Measurements from ENCODE around the gene TBC1D2.

DNA sequence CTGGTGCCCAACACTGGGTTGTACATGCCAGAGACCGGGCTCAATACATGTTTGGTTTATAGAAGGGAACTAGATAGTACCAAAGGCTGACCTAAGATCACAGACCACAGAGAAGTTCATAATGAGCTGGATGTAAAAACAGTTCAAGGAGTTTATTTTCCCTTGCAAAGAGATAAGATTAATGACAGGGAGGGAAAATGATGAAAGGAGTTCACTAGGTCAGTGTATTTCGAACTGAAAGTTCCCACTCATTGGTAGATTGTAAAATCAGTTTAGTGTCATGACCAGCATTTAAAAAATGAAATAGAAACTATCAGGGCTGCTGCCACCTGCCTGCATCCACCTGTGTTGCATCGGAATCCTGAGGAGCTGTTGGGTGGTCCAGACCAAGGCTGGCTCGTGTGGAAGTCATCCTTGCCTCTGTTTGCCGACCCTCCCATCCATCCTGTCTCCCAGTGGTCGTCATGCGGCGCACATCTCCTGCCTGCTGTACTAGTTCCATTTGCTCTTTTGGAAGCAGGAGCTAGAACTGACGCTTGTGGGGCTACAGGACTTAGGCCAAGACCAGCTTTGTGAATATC lies 21.1 kb downstream of the TBC1D2 start:
- TF ChIP-seq EZH2 (IDR thresholded peaks at IDR 0.05; ENCODE audit: borderline replicate concordance, control insufficient read depth, low read depth, low read length): no peak
- TF ChIP-seq EP300 (IDR thresholded peaks at IDR 0.05; ENCODE audit: borderline replicate concordance in 1 of 2, control insufficient read depth in 1 of 2, low read depth in 2 of 2, low read length in 2 of 2): no peak
- no peak for TF ChIP-seq CREB1 (IDR thresholded peaks at IDR 0.05; ENCODE audit: low read depth)
